Activated naive CD8-positive, alpha-beta T cell treated with anti-CD3 and anti-CD28 coated beads, Interleukin-2, amount 50 U/mL, for 24 hours (primary cell): ENCODE data around the gene LMF1.
"Not testable (repeated sequence)": the region's sequence is repeated elsewhere in the genome, so short reads cannot be mapped to it uniquely, and the experiment has no call there.

Source experiments
- ATAC-seq: fragments of 150-1000 bp; cut with Tn5 transposase; one replicate; pipeline ENCODE4 v1.10.0; 2021
- DNase-seq: peaks from one replicate; pipeline ENCODE4 v3.0.0; 2021
- H3K27ac Mint-ChIP-seq: one replicate; pipeline ENCODE4 v1.8.0; 2021; ENCODE audit warnings: mild to moderate bottlenecking, mixed read lengths
- H3K27me3 Mint-ChIP-seq: one replicate; pipeline ENCODE4 v1.8.0; 2021; ENCODE audit warnings: mixed read lengths
- H3K36me3 Mint-ChIP-seq: one replicate; pipeline ENCODE4 v1.8.0; 2021; ENCODE audit warnings: low read depth, mixed read lengths
- H3K4me1 Mint-ChIP-seq: one replicate; pipeline ENCODE4 v1.8.0; 2021; ENCODE audit warnings: mixed read lengths
- H3K4me3 Mint-ChIP-seq: one replicate; pipeline ENCODE4 v1.8.0; 2021; ENCODE audit warnings: mild to moderate bottlenecking, moderate library complexity, mixed read lengths
- H3K9me3 Mint-ChIP-seq: one replicate; pipeline ENCODE4 v1.8.0; 2021; ENCODE audit warnings: mixed read lengths

LMF1 gene

GRCh38 chr16:842061-842476, 128.7 kb downstream of the LMF1 start:
- no peak overlapping the region for H3K4me3 Mint-ChIP-seq
- H3K4me1 Mint-ChIP-seq = no peaks in the 10 kb centered on the region
- peaks cover 2% of the 10 kb centered on the region for H3K27me3 Mint-ChIP-seq
- no peak for DNase-seq
- no peaks in the 10 kb centered on the region for H3K9me3 Mint-ChIP-seq
- H3K36me3 Mint-ChIP-seq = peaks cover 2% of the 10 kb centered on the region
- ATAC-seq = no peak
- H3K27ac Mint-ChIP-seq = no peak overlapping the region

- Mint-ChIP-seq H3K4me1 (no peaks in the 10 kb centered on the region), H3K4me3 (no peak overlapping the region)
Measured at GRCh38 chr16:841455-842060, 129.2 kb downstream of the LMF1 start.

GRCh38 chr16:840561-841454, 130.0 kb downstream of the LMF1 start:
- peaks cover 5% of the 10 kb centered on the region for H3K9me3 Mint-ChIP-seq
- H3K27me3 Mint-ChIP-seq = peaks cover 2% of the 10 kb centered on the region
- H3K4me1 Mint-ChIP-seq = no peaks in the 10 kb centered on the region
- H3K36me3 Mint-ChIP-seq = peaks cover 2% of the 10 kb centered on the region
- DNase-seq (no peak), ATAC-seq (no peak)
- H3K27ac Mint-ChIP-seq = no peak overlapping the region
- no peak overlapping the region for H3K4me3 Mint-ChIP-seq

More at GRCh38 chr16:841455-842060, 129.2 kb downstream of the LMF1 start:
- Mint-ChIP-seq H3K9me3 (no peaks in the 10 kb centered on the region), H3K36me3 (peaks cover 2% of the 10 kb centered on the region), H3K27me3 (peaks cover 2% of the 10 kb centered on the region), H3K27ac (no peak overlapping the region)
- DNase-seq = no peak
- no peak for ATAC-seq

- DNase-seq = no peak
- no peak for ATAC-seq
- Mint-ChIP-seq H3K36me3 (peaks cover 2% of the 10 kb centered on the region), H3K4me1 (no peaks in the 10 kb centered on the region), H3K4me3 (no peak overlapping the region), H3K27ac (no peak overlapping the region), H3K27me3 (peaks cover 2% of the 10 kb centered on the region), H3K9me3 (peaks cover 5% of the 10 kb centered on the region)
Measured at GRCh38 chr16:839643-840408, 131.0 kb downstream of the LMF1 start.

- no peak overlapping the region for H3K27ac Mint-ChIP-seq
- H3K36me3 Mint-ChIP-seq = peaks cover 2% of the 10 kb centered on the region
- H3K4me1 Mint-ChIP-seq = no peaks in the 10 kb centered on the region
- no peak for DNase-seq
- ATAC-seq = no peak
- H3K27me3 Mint-ChIP-seq = peaks cover 2% of the 10 kb centered on the region
- peaks cover 5% of the 10 kb centered on the region for H3K9me3 Mint-ChIP-seq
- no peak overlapping the region for H3K4me3 Mint-ChIP-seq
Measured at GRCh38 chr16:838741-839140, 132.0 kb downstream of the LMF1 start.

- H3K4me3 Mint-ChIP-seq, H3K9me3 Mint-ChIP-seq, H3K27ac Mint-ChIP-seq, DNase-seq, H3K4me1 Mint-ChIP-seq, H3K27me3 Mint-ChIP-seq, H3K36me3 Mint-ChIP-seq, ATAC-seq: not testable (repeated sequence)
Measured at GRCh38 chr16:836822-837221, 134.0 kb downstream of the LMF1 start.

- Mint-ChIP-seq H3K4me1 (no peaks in the 10 kb centered on the region), H3K9me3 (peaks cover 5% of the 10 kb centered on the region), H3K27ac (no peak overlapping the region), H3K36me3 (peaks cover 2% of the 10 kb centered on the region), H3K4me3 (no peak overlapping the region), H3K27me3 (peaks cover 2% of the 10 kb centered on the region)
- DNase-seq (no peak), ATAC-seq (no peak)
Measured at GRCh38 chr16:836221-836620, 134.6 kb downstream of the LMF1 start.

GRCh38 chr16:835373-835772, 135.4 kb downstream of the LMF1 start:
- ATAC-seq (no peak), DNase-seq (no peak)
- no peak overlapping the region for H3K27ac Mint-ChIP-seq
- peaks cover 5% of the 10 kb centered on the region for H3K9me3 Mint-ChIP-seq
- H3K27me3 Mint-ChIP-seq = peaks cover 2% of the 10 kb centered on the region
- H3K36me3 Mint-ChIP-seq = peaks cover 2% of the 10 kb centered on the region
- no peak overlapping the region for H3K4me3 Mint-ChIP-seq
- H3K4me1 Mint-ChIP-seq = no peaks in the 10 kb centered on the region

- H3K4me3 Mint-ChIP-seq = no peak overlapping the region
- peaks cover 2% of the 10 kb centered on the region for H3K36me3 Mint-ChIP-seq
- no peak for ATAC-seq
- H3K27ac Mint-ChIP-seq = no peak overlapping the region
- no peak for DNase-seq
- H3K9me3 Mint-ChIP-seq = peaks cover 5% of the 10 kb centered on the region
- H3K27me3 Mint-ChIP-seq = peaks cover 5% of the 10 kb centered on the region
- no peaks in the 10 kb centered on the region for H3K4me1 Mint-ChIP-seq
Measured at GRCh38 chr16:833411-833810, 137.4 kb downstream of the LMF1 start.

- H3K4me1 Mint-ChIP-seq = no peaks in the 10 kb centered on the region
- no peak overlapping the region for H3K27ac Mint-ChIP-seq
- peaks cover 5% of the 10 kb centered on the region for H3K9me3 Mint-ChIP-seq
- DNase-seq = no peak
- H3K36me3 Mint-ChIP-seq = no peaks in the 10 kb centered on the region
- no peak overlapping the region for H3K4me3 Mint-ChIP-seq
- H3K27me3 Mint-ChIP-seq = peaks cover 3% of the 10 kb centered on the region
- ATAC-seq = no peak
Measured at GRCh38 chr16:832652-833336, 138.0 kb downstream of the LMF1 start.

GRCh38 chr16:831571-832413, 139.0 kb downstream of the LMF1 start:
- DNase-seq (no peak), ATAC-seq (no peak)
- no peak overlapping the region for H3K27ac Mint-ChIP-seq
- H3K36me3 Mint-ChIP-seq = no peaks in the 10 kb centered on the region
- H3K4me3 Mint-ChIP-seq = no peak overlapping the region
- H3K27me3 Mint-ChIP-seq = peaks cover 3% of the 10 kb centered on the region
- H3K4me1 Mint-ChIP-seq = no peaks in the 10 kb centered on the region
- peaks cover 5% of the 10 kb centered on the region for H3K9me3 Mint-ChIP-seq

GRCh38 chr16:830871-831570, 139.8 kb downstream of the LMF1 start:
- Mint-ChIP-seq H3K4me3 (no peak overlapping the region), H3K27ac (no peak overlapping the region), H3K27me3 (peaks cover 5% of the 10 kb centered on the region), H3K36me3 (no peaks in the 10 kb centered on the region), H3K4me1 (no peaks in the 10 kb centered on the region), H3K9me3 (peaks cover under 1% of the 10 kb centered on the region)
- DNase-seq (no peak), ATAC-seq (no peak)
